T-helper 9 cell (primary cell): ENCODE measurements around the gene ERCC3.

ENCODE experiments used
- DNase-seq: peaks from one replicate; pipeline ENCODE4 v3.0.0-alpha.2; 2020
- total RNA-seq, 2 donors: gene quantifications; one replicate each; lab custom pipeline; 2026; lab: John Stamatoyannopoulos, UW

The ERCC3 gene
- total RNA-seq: 59.1 to 82.1 reads per million in 2 donors

DNA sequence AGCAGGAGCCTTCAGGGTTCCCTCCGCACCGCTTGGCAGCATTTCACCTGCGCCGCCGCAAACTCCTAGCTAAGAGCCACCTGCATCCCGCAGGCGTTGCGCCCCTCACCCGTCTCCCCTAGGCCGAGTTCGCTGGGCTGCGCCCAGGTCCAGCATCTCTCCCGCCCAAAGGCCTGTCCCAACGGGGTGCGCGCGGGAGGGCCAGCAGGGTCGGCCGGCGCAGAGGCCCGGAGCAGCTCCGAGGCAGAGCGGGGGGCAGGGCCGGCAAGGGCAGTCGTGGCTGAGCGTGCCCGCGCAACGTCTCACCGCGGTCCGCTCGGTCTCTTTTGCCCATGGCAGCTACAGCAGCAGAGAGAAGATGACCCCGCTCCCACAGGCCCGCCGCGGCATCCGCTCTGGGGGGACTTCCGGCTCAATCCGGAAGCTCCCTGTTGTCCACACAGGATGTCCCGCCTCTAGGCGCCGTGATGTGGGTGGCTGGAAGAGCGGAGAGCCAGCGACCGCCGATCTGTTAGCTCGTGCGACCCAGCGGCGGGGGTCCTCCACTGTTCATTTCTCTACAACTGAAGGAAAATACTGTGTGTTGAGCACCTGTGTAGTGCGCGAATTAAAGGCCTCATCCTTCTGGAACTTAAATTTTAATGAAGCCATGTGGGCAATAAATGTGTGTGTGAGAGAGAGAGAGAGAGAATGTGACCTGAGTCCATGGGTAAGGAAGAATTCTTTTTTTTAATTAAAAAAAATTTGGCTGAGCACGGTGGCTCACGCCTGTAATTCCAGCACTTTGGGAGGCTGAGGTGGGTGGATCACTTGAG, at the start of gene ERCC3:
TSS of gene ERCC3 (minus strand) at position 397 of the 815 bp plus-strand sequence. CDS start at position 334, 63 bp downstream.
- peak; percentile 69 for DNase-seq

DNA sequence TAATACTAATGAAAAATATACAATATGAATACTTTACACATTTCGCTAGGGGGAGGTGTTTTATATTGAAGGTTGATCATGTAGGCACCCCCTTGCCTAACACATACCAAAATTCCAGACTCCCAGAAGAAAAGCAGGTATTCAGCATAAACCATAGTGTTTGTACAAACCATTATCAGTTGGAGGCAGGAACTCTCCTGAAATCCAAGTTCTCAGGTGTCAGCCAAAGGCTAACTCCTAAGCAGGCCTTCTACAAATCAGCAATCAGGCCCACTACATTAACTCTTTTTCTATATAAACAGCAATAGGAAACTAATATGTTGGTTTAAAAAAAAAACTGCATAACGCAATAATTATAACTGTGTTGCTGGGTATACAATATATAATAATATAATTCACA, 49.3 kb upstream of the ERCC3 start:
- no peak for DNase-seq

DNA sequence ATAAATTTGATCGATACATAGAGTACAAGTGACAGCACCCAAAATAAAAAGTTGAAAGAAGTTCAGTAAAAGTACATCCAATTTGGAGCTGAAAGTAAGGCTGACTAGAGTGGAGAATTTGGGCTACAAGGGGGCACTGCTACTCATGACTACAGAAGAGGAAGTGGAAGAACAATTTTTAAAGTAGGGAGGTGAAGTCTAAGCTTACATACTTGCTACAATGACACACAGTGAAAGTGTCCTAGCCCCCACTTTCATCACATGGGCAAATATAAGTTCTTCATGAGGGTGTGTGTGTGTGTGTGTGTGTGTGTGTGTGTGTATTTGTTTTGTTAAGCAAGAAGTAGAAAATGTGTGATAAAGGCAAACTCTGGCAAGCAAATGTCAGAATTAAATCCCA, 48.2 kb upstream of the ERCC3 start:
- DNase-seq: no peak

DNA sequence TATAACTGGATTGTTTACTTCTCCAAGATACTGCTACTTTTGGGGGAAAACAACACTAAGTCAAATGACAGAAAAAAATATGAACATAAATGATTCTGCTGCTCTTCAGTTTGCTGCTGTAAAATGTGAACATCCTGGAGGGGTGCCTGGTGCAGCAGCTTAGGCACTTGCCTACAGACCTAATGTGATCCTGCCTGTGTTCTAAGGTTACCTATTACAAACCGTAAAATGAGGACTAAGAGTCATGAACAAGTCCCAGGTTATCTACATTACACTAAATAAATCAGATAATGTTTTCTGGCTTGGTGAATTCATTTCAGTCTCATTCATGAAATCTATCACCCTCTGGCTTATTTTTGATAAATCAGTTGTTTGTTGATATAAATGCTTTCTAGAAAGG, 38.4 kb upstream of the ERCC3 start:
- no peak for DNase-seq

DNA sequence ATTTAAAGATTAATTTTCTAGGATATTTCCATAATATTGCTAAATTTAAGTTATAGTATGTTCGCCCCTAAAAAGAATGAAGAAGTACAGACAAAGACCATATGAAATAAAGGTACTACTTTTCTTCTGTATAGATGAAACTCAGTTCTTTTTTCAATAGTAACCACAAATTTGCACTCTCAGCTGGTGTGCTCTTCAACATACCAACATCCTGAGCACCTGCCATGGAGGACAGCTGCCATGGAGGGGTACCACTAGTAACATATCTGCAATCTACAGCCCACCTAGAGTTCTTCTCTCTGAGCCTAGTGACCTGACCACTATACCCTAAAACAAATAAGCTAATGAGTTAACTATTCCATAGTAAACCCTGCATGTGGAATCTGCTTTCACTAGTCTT, 36.8 kb upstream of the ERCC3 start:
- DNase-seq: no peak

DNA sequence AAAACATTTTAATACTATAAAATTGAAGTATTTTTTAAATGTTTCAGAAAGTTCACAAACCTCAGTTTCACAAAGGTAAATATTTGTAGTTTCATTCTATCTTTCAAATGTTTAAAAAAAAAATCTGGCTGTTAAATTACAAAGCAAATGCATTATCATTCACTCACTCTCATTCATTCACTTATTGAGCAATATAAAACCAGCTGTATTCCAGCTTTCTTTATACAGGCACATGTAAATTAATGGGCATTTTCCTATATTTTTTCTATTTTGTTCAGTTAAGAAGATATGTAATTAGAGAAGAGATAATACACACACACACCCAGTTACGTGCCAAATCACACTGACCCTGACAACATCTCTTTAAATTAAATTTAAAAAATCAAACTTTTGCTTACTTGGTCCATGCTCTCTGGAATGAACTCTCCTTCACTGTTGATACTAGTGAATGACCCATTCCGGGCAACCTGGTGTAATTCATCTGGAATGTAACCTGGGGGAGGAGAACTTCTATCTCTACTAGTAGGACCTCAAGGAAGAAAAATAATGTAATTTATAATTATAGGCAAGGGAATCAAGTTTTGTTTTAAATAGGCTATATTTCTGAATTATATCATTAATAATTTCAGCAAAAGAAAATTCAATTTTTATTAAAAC, 32.5 kb upstream of the ERCC3 start:
- no peak for DNase-seq

DNA sequence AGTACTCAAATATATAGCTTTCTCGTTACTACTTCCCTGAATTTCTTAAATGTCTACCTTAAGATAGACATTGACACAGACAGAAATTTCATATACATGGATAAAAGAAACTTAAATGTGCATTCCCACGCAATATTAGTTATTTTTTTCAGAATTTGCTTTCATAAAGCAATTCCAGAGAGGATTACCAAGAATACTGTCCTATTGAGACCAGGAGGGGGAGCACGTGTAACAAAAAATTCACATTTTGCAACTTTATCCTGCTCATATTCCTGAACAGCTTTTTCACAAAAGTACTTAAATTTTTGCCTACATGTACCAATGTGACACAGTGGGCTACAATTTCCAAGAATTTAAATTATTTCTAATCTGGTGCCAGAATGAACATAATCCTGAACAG, 30.7 kb upstream of the ERCC3 start:
- no peak for DNase-seq

DNA sequence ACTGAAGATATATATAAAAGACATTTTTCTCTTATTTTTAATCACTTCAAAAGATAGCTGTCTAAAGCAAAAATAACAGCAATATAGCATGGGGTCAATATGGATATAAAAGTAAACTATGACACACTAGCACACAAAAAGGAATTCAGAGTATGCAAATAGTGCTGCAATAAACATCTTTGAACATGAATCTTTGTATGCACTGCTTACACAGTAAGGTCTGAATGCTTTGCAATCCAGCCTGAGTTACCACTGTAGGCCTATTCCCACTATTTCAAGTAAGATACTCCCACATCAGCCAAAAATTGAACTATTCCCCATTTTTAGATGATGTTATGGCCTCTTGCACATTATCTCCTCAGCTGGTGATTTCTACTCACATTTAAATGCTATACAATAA, 27.4 kb upstream of the ERCC3 start:
- no peak for DNase-seq

DNA sequence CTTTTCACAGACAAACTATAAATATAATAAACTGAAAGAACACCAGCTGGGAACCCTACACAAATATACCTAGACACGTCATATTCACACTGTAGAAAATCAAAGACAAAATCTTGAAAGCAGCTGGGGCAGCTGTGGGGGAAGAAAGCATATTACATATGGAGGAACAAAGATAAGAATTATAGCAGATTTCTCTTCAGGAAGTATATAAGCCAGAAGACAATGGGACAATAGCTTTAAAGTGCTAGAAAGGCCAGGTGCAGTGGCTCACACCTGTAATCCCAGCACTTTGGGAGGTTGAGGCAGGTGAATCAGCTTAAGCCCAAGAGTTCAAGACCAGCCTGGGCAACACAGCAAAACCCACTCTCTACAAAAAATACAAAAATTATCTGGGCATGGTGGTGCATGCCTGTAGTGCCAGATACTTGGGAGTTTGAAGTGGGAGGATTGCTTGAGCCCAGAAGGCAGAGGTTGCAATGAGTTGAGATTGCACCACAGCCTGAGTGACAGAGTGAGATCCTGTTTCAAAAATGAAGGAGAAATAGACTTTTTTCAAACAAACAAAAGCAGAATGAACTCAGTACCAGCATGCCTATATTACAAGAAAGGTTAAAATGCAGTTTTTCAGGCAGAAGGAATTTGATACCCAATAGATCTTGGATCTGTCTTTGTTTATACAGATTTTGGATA, 26.8 kb upstream of the ERCC3 start:
- DNase-seq: no peak

DNA sequence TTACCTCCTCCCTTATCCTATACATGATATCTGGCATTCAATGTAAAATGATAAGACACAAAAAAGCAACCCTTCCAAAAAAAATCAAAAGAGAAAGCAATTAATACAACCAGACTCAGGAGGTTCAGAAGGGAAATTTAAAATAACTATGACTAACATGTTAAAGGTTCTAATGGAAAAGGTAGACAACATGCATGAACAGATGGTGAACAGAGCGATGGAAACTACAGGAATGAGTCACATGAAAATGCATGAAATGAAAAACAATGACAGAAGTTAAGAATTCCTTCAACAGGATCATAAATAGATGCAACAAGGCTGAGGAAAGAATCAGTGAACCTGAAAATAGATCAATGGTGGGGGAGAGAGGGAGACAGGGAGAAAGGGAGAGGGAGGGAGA, 26.1 kb upstream of the ERCC3 start:
- no peak for DNase-seq

DNA sequence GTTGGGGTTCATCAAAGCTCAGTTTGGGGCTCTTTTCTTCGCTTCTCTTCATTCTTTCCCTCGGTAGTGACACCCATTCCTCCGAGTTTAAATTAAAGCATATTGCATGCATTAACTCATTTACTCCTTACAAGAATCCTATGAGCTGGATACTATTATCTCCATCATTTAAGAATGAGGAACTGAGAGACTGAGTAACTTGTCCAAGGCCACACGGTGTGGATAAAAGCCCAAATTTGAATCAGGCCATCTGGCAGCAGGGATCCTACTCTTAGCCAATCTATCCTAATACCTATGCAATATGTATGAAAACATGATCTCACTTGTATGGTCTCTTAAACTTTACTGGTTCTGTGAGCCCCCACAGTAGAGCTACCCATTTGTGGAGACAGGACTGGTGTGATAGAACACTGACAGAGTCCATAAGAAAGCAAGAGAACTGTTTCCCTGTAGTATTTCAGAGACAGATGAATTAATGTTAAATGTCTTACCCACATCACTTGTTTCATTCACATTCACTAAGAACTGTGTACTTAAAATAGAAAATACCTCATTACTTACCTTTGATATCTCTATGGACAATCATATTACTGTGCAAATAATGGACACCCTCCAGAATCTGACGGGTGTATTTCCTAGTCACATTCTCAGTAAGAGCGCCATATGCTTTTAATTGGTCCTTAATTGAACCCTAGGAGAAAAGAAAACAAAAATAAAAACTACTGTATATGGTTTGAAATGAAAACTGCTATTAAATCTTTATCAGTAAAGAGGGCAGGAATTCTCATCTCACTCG, 20.4 kb upstream of the ERCC3 start:
- DNase-seq: no peak

DNA sequence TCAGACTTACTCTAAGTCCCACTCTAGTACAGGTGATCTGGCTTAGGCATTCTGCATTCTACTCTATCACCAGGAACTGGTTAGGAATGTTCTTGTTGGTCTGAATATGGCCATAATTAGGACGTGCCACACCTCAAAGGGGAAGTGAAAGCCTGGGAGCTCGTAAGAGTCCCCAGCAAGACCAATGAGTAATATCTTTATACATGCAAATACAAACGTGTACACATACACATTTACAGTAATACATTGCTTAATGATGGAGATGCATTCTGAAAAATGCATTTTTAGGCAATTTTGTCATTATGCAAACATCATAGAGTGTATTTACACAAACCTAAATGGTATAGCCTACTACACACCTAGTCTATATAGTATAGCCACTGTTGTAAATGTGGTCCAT, 19.5 kb upstream of the ERCC3 start:
- DNase-seq: no peak

DNA sequence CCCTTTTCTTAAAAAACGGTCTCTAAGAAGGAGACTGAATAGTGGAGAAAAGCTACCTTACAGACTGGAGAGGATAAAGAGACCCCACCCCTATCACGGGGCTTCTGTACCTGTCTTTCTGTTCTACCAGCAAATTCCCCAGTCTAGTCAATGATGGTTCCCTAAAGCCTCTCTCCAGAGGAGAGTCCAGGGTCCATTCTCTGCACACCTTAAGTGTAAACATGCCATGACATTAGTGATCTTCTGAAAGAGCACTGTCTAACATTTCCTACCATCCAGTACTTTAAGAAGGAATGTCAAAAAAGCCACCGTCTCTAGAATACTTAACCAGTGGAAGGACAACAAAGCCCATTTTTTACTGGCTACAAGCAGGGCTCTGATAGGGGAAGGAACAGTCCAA, 17.0 kb upstream of the ERCC3 start:
- DNase-seq: no peak

DNA sequence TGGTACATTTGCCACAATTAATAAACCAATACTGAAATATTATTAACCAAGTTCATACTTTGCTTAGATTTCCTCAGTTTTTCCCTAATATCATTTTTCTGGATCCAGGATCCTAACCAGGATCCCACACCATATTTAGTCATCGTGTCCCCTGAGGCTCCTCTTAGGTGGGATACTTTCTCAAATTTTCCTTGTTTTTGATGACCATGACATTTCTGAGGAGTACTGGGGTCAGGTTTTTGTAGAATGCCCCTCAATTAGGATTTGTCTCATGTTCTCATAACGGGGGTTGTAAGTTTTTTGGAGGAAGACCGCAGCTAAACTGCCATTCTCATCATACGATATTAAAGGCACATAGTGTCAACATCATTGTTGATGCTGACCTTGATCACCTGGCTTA, 15.5 kb upstream of the ERCC3 start:
- DNase-seq: no peak

DNA sequence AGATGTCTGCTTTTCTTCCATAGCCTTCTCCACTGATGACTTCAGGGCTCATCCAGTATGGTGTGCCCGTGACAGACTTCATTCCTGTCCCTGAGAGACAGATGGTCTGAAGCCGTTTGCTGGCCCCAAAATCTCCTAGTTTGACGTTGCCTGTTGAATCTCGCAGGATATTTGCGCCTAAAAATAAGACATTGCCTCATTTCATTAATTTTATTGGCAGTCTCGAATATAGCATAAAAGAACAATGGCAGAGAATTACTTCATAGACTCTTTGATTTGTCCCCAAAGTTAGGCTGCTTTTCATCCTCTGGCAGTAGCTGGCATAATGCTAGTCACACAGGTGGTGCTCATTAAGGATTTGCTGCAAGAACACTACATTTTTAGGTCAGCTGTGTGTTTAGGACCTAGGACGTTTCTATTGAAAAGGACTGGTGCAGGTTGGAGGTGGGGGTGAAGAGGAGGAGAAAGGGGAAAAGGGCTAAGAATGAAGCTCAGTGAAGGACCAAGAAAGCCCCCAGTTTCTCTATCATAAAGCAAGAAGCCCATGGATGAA, 14.7 kb upstream of the ERCC3 start:
- no peak for DNase-seq

DNA sequence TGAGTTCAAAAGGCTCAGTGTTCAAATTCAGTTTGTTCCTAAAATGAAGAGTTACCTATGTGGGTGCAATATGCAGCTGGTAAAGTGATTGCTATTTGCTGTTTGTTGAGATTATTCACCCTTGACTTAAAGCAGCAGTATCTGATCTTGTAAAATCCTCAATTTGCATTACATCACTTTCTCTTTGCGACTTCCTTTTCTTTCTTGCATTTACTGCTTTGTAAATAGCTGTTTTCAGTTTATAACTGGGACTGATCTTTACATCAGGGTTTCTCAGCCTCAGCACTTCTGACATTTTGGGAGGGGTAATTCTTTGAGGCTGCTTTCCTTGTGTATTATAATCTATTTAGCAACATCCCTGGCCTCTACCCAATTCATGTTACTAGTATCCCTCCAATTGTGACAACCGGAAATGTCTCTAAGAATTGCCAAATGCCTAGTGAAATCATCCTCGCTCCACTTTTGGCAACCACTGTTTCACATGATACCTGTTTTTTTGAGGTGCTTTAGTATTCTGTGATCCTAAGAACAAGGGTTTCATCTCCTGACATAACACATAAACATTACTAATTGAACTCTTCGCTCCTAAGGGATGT, 12.1 kb upstream of the ERCC3 start:
- DNase-seq: no peak

DNA sequence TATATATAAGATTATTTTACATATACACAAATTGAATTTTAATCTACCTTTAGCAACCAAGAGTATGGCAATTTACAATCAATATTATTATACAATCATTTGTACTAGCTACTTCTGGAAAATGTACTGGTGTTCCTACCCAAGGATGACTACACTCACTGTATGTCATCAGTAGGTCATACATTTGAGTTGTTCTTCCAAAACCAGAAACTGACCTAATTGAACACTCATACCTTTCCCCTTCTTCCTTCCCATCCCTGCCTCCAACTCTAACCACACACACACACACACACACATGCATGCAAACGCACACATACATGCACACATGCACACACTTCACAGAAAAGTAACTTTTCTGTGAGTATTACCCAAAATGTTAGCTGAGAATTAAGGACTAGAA, 8.2 kb upstream of the ERCC3 start:
- DNase-seq: no peak

DNA sequence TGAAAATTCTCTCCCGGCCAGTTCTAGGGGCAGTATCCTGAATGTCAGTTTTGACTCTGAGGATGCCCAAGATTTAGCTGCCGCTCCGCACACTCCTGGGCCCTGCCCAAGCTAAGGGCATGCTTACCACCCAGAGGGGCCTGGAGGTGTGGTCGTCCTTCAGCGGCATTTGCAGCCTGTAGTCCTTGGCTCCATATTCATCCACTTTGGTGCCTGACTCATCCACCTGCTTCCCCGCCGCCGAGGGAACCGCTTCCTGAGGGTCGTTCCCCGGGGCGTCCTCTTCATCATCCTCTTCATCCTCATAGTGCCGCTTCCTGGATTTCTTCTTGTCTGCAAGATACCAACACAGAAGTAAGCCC, 577 bp downstream of the ERCC3 start:
- peak; percentile 8 for DNase-seq

DNA sequence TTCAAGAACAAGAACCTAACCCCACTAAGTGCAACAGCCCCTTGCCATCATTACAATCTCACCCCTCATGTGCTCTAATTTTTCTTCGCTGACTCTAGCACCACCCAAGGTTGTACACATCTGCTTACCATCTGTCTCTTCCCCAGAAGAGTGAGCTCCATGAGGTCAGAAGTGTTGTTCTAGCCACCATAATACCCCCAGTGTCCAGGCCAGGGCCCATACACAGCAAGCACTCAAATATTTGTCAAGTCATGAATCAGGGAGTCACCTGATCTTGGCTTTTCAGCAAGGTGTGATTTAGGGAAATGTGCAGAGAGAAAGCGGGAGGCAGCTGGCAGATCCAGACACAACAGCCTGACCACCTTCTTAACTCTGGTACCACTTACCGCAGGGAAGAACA, 5.7 kb downstream of the ERCC3 start:
- DNase-seq: no peak

DNA sequence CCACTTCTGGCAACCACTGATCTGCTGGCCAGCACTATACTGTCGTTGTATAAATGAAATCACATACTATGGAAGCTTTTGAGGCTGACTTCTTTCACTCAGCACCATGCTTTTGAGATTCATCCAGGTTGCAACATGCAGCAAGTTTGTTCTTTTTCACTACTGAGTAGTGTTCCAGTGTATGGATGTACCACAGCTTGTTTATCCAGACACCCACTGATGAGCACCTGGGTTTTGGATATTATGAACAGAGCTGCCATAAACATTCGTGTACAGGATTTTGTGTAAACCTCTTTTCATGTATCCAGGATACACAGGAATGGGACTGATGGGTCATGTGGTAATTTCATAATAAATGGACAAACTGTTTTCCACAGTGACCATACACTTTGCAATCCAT, 10.7 kb downstream of the ERCC3 start:
- no peak for DNase-seq

DNA sequence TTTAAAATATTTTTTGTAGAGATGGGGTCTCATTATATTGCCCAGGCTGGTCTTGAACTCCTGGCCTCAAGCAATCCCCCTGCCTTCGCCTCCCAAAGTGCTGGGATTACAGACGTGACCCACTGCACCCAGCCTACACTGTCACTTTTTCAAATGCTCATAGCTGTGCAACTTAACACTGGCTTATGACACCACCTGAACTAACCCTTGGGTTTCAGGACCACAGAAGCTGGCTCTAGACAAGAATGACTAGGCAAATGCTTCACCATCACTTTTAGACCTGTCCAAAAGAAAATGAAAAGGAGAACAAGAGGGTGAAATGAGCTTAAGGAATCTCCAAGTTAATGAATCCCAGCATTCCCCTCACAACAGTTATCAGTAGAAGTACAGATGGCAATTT, 13.3 kb downstream of the ERCC3 start:
- no peak for DNase-seq

DNA sequence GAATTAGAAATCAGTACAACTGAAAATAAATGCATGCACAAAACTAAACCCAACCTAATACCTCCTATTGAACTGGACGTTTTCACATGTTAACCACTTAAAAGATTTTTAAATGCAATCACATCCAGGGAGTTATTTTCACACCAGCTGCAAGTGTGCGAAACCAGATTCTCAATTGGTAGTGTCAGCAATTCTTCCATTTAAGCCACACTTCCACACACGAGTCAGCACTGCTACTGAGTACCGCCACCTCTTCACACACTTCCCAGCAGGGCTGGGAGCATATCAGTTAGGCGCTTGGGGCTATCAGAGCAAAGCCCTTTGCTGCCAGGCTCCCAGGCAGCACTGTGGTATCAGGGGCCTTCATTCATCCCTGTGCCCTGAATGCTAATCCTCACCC, 14.2 kb downstream of the ERCC3 start:
- no peak for DNase-seq
